HEK293T (cell line): ENCODE measurements around the gene NDRG3.

Experiments used
- BHLHE40 ChIP-seq: fragments of 450-650 bp; IDR thresholded peaks from 2 replicates; pipeline ENCODE4 v1.6.1; 2016; ENCODE audit warnings: mild to moderate bottlenecking, moderate library complexity, borderline replicate concordance
- CTBP1 ChIP-seq: fragments of 450-650 bp; IDR thresholded peaks from 2 replicates; pipeline ENCODE4 v1.6.1; 2016; ENCODE audit warnings: borderline replicate concordance
- FOXA1 ChIP-seq: fragments of 450-650 bp; IDR thresholded peaks from 2 replicates; pipeline ENCODE4 v1.6.1; 2016; ENCODE audit warnings: mild to moderate bottlenecking
- FOXK2 ChIP-seq: fragments of 450-650 bp; IDR thresholded peaks from 2 replicates; pipeline ENCODE4 v1.6.1; 2016; ENCODE audit warnings: mild to moderate bottlenecking
- FOXM1 ChIP-seq: fragments of 450-650 bp; IDR thresholded peaks from 2 replicates; pipeline ENCODE4 v1.6.1; 2017; ENCODE audit warnings: mild to moderate bottlenecking, borderline replicate concordance
- HDGF ChIP-seq: fragments of 450-650 bp; IDR thresholded peaks from 2 replicates; pipeline ENCODE4 v1.6.1; 2017; ENCODE audit warnings: antibody characterized with exemption, borderline replicate concordance
- L3MBTL2 ChIP-seq: fragments of 450-650 bp; conservative IDR thresholded peaks from 2 replicates; pipeline ENCODE4 v1.6.1; 2016; ENCODE audit warnings: mild to moderate bottlenecking
- LEF1 ChIP-seq: fragments of 450-650 bp; IDR thresholded peaks from 2 replicates; pipeline ENCODE4 v1.6.1; 2017; ENCODE audit warnings: mild to moderate bottlenecking, borderline replicate concordance
- NFRKB ChIP-seq: fragments of 450-650 bp; IDR thresholded peaks from 2 replicates; pipeline ENCODE4 v1.6.1; 2016; ENCODE audit warnings: mild to moderate bottlenecking, moderate library complexity
- SP1 ChIP-seq: fragments of 450-650 bp; IDR thresholded peaks from 2 replicates; pipeline ENCODE4 v1.6.1; 2017
- SUZ12 ChIP-seq: fragments of 450-650 bp; IDR thresholded peaks from 2 replicates; pipeline ENCODE4 v1.6.1; 2016; ENCODE audit warnings: mild to moderate bottlenecking
- TARDBP ChIP-seq: fragments of 450-650 bp; IDR thresholded peaks from 2 replicates; pipeline ENCODE4 v1.6.1; 2016
- ZNF384 ChIP-seq: fragments of 450-650 bp; IDR thresholded peaks from 2 replicates; pipeline ENCODE4 v1.6.1; 2016
- TF ChIP-seq, protein P1 (sequence below): fragments of 450-650 bp; IDR thresholded peaks from 2 replicates; pipeline ENCODE4 v1.6.1; 2016

DNA sequence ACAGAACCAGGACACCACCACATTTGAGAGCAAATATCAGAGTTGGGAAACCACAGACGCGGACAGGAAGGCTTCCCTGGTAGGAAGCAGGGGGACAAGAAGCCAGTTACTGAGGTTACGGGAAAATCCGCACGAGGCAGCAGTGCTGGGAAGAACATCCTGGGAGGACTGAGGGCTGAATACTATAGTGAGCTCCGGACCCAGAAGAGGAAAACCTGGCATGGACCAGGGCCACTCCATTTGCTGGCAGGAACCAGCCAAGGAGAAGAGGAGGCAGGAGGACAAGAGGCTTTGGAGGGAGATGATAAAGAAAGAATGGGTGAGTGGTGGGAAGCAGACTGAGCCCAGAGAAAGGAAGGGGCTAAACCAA lies 33.8 kb upstream of the NDRG3 start:
- TF ChIP-seq SUZ12: no peak
- no peak for TF ChIP-seq SP1
- TF ChIP-seq FOXK2: no peak
- no peak for TF ChIP-seq HDGF
- no peak for TF ChIP-seq FOXM1
- TF ChIP-seq ZNF384: no peak
- TF ChIP-seq LEF1: no peak
- no peak for TF ChIP-seq TARDBP
- TF ChIP-seq CTBP1: no peak
- no peak for TF ChIP-seq L3MBTL2
- TF ChIP-seq, protein P1, sequence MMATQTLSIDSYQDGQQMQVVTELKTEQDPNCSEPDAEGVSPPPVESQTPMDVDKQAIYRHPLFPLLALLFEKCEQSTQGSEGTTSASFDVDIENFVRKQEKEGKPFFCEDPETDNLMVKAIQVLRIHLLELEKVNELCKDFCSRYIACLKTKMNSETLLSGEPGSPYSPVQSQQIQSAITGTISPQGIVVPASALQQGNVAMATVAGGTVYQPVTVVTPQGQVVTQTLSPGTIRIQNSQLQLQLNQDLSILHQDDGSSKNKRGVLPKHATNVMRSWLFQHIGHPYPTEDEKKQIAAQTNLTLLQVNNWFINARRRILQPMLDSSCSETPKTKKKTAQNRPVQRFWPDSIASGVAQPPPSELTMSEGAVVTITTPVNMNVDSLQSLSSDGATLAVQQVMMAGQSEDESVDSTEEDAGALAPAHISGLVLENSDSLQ: no peak
- TF ChIP-seq BHLHE40: no peak
- no peak for TF ChIP-seq FOXA1
- TF ChIP-seq NFRKB: no peak
